NCI-H146 (cell line): ENCODE results near the gene ACLY.
"Not testable (repeated sequence)": the region's sequence is repeated elsewhere in the genome, so short reads cannot be mapped to it uniquely, and the experiment has no call there.

Experiments used
- DNase-seq: peaks from one replicate; lab custom pipeline; 2025; lab: John Stamatoyannopoulos, UW

ACLY gene

DNA sequence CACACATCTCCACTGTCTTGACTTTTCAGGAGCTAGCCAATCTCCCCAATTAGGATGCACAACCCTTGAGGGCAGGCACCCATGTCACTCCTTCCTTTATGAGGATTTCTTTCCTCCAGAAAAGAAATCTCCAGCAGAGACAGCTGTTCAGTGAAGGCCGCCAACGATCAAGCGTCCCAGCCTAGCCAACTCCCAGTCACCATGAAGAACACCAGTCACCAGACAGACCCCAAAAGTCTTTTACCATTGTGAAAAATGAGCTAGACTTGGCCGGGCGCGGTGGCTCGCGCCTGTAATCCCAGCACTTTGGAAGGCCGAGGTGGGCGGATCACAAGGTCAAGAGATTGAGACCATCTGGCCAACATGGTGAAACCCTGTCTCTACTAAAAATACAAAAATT, 88.8 kb downstream of the ACLY start:
- DNase-seq: not testable (repeated sequence)

DNA sequence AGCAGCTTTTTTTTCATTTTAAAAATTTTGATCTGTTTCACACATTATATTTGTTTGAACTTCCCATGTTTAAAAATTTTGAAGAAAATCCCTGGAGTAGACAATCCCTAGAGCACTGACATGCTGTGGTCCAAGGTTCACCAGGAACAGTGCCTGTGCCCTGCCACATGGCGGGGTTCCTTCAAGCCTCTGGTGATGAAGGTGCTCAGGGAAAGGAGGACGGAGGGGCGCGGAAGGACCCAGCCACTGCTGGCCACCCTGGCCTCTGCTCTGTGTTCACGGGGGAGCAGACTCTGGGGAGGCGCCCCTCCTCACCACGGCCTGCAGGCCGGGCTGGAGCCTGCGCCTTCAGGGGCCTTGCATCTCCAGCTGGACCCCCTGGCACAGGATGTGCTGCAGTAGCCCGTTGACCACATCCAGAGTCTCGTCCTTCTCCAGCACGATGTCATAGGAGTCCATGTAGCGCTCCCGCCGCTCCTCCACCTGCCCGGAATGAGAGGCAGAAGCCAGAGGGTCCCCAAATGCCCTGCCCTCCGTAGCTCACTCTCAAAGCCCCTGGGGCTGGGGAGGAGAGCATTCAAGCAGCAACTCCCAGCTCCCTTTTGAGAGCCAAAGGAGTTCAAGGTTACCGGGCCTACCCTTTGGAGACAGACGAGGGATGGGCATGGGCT, 93.4 kb downstream of the ACLY start:
- no peak for DNase-seq

DNA sequence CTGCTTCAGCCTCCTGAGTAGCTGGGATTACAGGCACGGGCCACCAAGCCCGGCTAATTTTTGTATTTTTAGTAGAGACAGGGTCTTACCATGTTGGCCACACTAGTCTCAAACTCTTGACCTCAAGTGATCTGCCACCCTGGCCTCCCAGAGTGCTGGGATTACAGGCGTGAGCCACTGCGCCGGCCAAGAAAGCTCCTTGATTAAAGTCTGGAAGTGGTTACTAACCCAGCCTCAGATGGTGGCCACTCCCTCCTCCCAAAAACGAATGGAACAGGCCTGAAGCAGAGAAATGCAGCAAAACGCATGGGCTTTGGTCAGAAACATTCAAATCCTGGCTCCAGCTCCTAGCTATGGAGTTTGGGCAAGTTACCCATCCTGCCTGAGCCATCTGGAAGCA, 94.7 kb downstream of the ACLY start:
- DNase-seq: no peak

DNA sequence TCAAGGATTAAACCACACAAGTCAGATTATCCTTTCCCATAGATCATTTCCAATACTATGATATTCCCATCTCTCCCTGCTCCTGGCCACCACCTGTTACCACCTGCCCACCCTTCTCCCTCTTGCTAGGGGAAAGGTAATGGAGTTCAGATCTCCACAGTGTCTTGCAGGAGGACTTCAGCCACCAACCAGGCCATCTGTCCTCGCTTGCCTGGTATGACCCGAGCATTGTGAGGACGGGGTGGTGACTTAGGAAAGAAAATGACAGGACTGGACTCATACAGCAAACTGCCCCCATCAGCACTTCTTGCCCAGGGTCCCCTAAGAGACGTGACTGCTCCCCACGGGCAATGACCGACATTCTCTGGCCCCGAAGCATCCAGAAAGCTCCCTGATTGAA, 95.2 kb downstream of the ACLY start:
- no peak for DNase-seq

DNA sequence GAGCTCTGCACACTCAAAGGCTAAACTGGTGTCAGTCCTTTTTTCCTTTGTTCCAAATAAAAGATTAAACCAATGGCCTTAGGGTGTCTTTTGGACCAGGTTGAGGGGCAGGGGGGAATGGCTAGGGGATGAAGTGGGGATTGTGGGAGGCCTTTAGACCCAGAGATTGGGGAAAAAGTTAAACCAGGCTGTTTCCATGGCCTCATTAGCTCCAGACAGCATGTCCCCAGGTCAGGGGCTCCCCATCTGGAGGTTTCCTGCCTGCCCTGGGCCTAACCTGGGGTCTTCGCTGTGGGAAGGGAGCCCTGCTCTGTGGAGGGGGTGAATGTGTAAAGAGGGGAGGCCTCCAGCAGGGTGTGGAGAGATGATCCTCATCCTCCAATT, 95.6 kb downstream of the ACLY start:
- no peak for DNase-seq

DNA sequence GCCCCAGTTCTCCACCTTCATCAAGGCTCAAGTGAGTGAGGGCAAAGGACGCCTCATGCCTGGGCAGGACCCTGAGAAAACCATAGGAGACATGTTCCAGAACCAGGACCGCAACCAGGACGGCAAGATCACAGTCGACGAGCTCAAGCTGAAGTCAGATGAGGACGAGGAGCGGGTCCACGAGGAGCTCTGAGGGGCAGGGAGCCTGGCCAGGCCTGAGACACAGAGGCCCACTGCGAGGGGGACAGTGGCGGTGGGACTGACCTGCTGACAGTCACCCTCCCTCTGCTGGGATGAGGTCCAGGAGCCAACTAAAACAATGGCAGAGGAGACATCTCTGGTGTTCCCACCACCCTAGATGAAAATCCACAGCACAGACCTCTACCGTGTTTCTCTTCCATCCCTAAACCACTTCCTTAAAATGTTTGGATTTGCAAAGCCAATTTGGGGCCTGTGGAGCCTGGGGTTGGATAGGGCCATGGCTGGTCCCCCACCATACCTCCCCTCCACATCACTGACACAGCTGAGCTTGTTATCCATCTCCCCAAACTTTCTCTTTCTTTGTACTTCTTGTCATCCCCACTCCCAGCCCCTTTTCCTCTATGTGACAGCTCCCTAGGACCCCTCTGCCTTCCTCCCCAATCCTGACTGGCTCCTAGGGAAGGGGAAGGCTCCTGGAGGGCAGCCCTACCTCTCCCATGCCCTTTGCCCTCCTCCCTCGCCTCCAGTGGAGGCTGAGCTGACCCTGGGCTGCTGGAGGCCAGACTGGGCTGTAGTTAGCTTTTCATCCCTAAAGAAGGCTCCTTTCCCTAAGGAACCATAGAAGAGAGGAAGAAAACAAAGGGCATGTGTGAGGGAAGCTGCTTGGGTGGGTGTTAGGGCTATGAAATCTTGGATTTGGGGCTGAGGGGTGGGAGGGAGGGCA, 96.3 kb downstream of the ACLY start:
- DNase-seq: no peak

DNA sequence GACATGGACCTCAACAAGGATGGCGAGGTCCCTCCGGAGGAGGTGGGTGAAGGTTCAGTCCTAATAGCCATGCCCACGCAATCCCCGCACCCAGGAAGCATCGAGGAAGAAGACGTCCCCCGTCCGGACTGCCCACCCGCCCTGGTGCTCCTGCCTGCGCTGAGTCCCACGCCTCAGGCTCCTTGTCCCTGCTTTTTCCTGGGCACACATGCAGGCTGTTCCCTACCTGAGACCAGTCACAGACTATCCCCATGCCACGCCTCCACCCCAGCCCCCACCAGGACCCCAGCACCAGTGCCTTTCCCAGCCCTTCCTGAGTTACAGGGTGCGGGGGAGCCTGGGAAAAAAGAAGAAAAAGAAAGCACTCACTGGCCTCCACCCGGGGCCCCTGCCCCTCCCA, 97.0 kb downstream of the ACLY start:
- no peak for DNase-seq

DNA sequence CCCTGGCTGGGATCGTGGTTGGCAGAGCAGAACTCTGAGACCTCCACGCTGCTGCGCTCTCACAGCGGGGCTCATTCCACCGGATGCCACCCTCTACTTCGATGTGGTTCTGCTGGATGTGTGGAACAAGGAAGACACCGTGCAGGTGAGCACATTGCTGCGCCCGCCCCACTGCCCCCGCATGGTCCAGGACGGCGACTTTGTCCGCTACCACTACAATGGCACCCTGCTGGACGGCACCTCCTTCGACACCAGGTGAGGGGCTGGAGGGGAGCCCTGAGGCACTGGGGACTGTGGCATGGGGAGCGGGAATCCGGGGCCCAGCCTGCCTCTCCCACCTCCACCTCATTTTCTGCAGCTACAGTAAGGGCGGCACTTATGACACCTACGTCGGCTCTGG, 100.7 kb downstream of the ACLY start:
- no peak for DNase-seq
